ENCODE data around the gene DSCAML1. TPM values are rescaled to one million over a fixed set of nuclear protein-coding genes. Genes with fewer than 3 reads are reported as not detected.

DSCAML1 gene
- total RNA-seq, 1 experiment from 2014 or later = not detected

DNA sequence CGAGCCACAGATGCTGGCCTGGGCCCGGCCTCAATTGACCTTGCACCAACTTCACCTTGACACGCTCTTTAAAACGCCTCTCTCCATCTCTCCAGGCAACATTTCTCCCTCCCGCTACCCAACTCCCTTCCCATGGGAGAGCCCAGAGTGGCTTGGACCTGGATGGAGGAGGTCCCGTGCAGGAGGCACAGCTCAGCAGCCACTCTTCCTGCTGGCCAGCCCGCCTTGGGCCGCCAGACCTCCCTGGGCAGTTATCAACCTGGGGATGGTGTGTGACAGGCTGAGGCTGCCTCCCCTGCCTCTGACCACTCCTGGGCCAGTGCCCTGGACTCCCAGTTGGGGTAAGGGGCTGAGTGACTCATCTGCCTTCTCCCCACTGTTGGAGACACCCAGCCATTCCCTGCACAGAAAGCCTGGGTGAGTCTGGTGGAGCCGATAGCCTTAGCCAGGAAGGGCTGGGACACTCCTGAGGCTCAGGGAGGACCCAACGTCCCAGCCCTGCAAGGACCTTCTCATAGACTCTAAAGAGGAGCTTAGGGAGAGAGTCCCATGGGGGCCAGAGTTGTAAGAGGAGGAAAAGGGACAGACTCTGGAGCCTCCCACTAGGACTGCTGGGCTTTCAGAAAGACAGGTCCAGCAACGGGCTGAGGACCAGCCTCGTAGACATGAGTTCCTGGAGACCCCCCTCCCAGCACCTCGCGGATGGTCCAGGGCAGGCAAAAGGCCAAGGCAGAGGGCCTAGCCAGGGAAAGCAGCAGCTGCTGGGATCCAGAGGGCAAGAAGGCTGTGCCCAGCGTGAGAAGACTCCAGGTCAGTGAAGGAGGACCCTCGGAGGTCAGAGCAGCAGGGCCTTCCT, 337.7 kb downstream of the DSCAML1 start:
- H3K4me3 ChIP-seq (ENCODE audit: low read length) = no peak overlapping the region
- POLR2A ChIA-PET (ENCODE audit: unreplicated experiment) = no interaction called here
- CTCF ChIA-PET = no interaction called here

GRCh38 chr11:117458275-117459122, 338.5 kb downstream of the DSCAML1 start:
- Histone ChIP-seq H3K4me3 (ENCODE audit: low read length) (no peak overlapping the region), H3K9me3 (ENCODE audit: low read length) (peaks cover 4% of the 10 kb centered on the region), H3K27me3 (ENCODE audit: low read length) (peaks cover 97% of the 10 kb centered on the region), H3K79me2 (ENCODE audit: low read length) (no peaks in the 10 kb centered on the region), H3K9ac (ENCODE audit: low read length) (no peak overlapping the region), H2AFZ (ENCODE audit: low read length) (no peak overlapping the region), H3K27ac (ENCODE audit: low read length) (no peak overlapping the region), H3K9me2 (replicated peaks; ENCODE audit: low read length) (no peaks in the 10 kb centered on the region), H3K4me2 (ENCODE audit: low read length) (no peak overlapping the region), H4K20me1 (ENCODE audit: low read length) (no peaks in the 10 kb centered on the region), H3F3A (ENCODE audit: low read length, unreplicated experiment) (no peaks in the 10 kb centered on the region), H3K4me1 (ENCODE audit: insufficient read depth, low read length) (no peaks in the 10 kb centered on the region), H3K36me3 (ENCODE audit: low read depth, low read length) (no peaks in the 10 kb centered on the region)
- intact Hi-C loops (cut with micrococcal nuclease) = no loop called here
- TF ChIP-seq EZH2 (IDR thresholded peaks at IDR 0.05; ENCODE audit: low read length, unreplicated experiment) = no peak
- TF ChIP-seq EZH2phosphoT487 (IDR thresholded peaks at IDR 0.05; ENCODE audit: borderline replicate concordance, low read length) = no peak
- TF ChIP-seq CTCF (conservative IDR thresholded peaks at IDR 0.05; ENCODE audit: low read depth, low read length) = no peak
- ChIA-PET POLR2A (ENCODE audit: unreplicated experiment) (no interaction called here), CTCF (no interaction called here)
- DNase-seq = no peak
- no TSS peak for BruUV-seq (replicated peaks)
- ATAC-seq = no peak

More for the DNA sequence above, 337.7 kb downstream of the DSCAML1 start:
- TF ChIP-seq CTCF (conservative IDR thresholded peaks at IDR 0.05; ENCODE audit: low read depth, low read length) (no peak), EZH2phosphoT487 (IDR thresholded peaks at IDR 0.05; ENCODE audit: borderline replicate concordance, low read length) (no peak), EZH2 (IDR thresholded peaks at IDR 0.05; ENCODE audit: low read length, unreplicated experiment) (no peak)
- no peaks in the 10 kb centered on the region for H3K36me3 ChIP-seq (ENCODE audit: low read depth, low read length)
- H3K9me2 ChIP-seq (replicated peaks; ENCODE audit: low read length) = no peaks in the 10 kb centered on the region
- peaks cover 97% of the 10 kb centered on the region for H3K27me3 ChIP-seq (ENCODE audit: low read length)
- H3K9ac ChIP-seq (ENCODE audit: low read length) = no peak overlapping the region
- H2AFZ ChIP-seq (ENCODE audit: low read length) = no peak overlapping the region
- no peaks in the 10 kb centered on the region for H4K20me1 ChIP-seq (ENCODE audit: low read length)
- BruUV-seq (replicated peaks) = no TSS peak
- H3F3A ChIP-seq (ENCODE audit: low read length, unreplicated experiment) = no peaks in the 10 kb centered on the region
- no peak overlapping the region for H3K27ac ChIP-seq (ENCODE audit: low read length)
- intact Hi-C loops (cut with micrococcal nuclease) = no loop called here
- H3K79me2 ChIP-seq (ENCODE audit: low read length) = no peaks in the 10 kb centered on the region
- no peaks in the 10 kb centered on the region for H3K9me3 ChIP-seq (ENCODE audit: low read length)
- DNase-seq (no peak), ATAC-seq (no peak)
- no peak overlapping the region for H3K4me2 ChIP-seq (ENCODE audit: low read length)
- H3K4me1 ChIP-seq (ENCODE audit: insufficient read depth, low read length) = no peaks in the 10 kb centered on the region
